Lung (tissue), 12 donors: ENCODE results near the gene MAST1. TPM values are rescaled to one million over a fixed set of nuclear protein-coding genes. Genes with fewer than 3 reads are reported as not detected.

Source experiments
- ATAC-seq: fragments of 200-7000 bp; cut with Tn5 transposase; one replicate; pipeline ENCODE4 v1.9.1; 2020; ENCODE audit warnings: moderate number of reproducible peaks; ENCODE audit not compliant: insufficient read depth, low FRiP score
- DNase-seq, 3 donors: peaks; one replicate each; pipeline ENCODE4 v3.0.0-alpha.2; 2013 to 2017
- H3K27ac ChIP-seq, 2 donors: one replicate each; pipeline ENCODE4 v1.5.1; 2013; ENCODE audit warnings: mild to moderate bottlenecking in 2 of 2, moderate library complexity in 2 of 2, control low read depth in 1 of 2, inconsistent platforms in 1 of 2, low read depth in 1 of 2, low read length in 1 of 2
- H3K27me3 ChIP-seq, 3 donors: one replicate each; pipeline ENCODE4 v1.5.1; 2013; ENCODE audit warnings: low read length in 2 of 3; ENCODE audit not compliant: control insufficient read depth in 3 of 3, insufficient read depth in 3 of 3
- H3K36me3 ChIP-seq, 4 donors: one replicate each; pipeline ENCODE4 v1.5.1; 2013; ENCODE audit warnings: low read length in 4 of 4, mild to moderate bottlenecking in 1 of 4, moderate library complexity in 1 of 4; ENCODE audit not compliant: control insufficient read depth in 4 of 4, insufficient read depth in 4 of 4
- H3K4me1 ChIP-seq, 5 donors: one replicate each; pipeline ENCODE4 v1.5.1; 2013; ENCODE audit warnings: low read length in 5 of 5, mild to moderate bottlenecking in 2 of 5, moderate library complexity in 1 of 5; ENCODE audit not compliant: control insufficient read depth in 5 of 5, insufficient read depth in 5 of 5
- H3K4me3 ChIP-seq: one replicate; pipeline ENCODE4 v1.5.1; 2013; ENCODE audit warnings: mild to moderate bottlenecking, control low read depth, moderate library complexity
- H3K9ac ChIP-seq, 2 donors: one replicate each; pipeline ENCODE4 v1.5.1; 2013; ENCODE audit warnings: low read length in 2 of 2, control low read depth in 1 of 2; ENCODE audit not compliant: insufficient read depth in 1 of 2
- H3K9me3 ChIP-seq, 4 donors: one replicate each; pipeline ENCODE4 v1.5.1; 2013; ENCODE audit warnings: low read length in 3 of 4, mild to moderate bottlenecking in 1 of 4, moderate library complexity in 1 of 4; ENCODE audit not compliant: control insufficient read depth in 4 of 4, insufficient read depth in 3 of 4
- CTCF ChIP-seq: IDR thresholded peaks from 2 replicates; pipeline ENCODE4 v1.5.1; 2012; ENCODE audit warnings: mild to moderate bottlenecking; ENCODE audit errors: control extremely low read depth, extremely low read depth
- WGBS, 2 donors: extraction: QIAGEN DNeasy Blood & Tissue Kit; methylation state at CpG; one replicate each; pipeline ENCODE4 v1.1.7; 2013; 5-methylcytosine and 5-hydroxymethylcytosine counted together
- polyA plus RNA-seq, 2 donors: library from polyadenylated mRNA; stranded (reverse); fragments of 200-250 nt; gene quantifications; one replicate each; pipeline ENCODE4 v1.2.1, GENCODE V29; 2013
- total RNA-seq, 2 donors: library from RNA; depleted of rRNA in 1 of 2; stranded (reverse); fragments of >200 nt in 1 of 2; gene quantifications; one replicate each; pipeline ENCODE4 v1.2.1, GENCODE V29; 2014 to 2021
- donor health status: control.
- donor health status: control.
- donor health status: Bipolar disorder and iron deficiency.
- donor health status: healthy.
- donor health status: DM: yes; HTN: yes; CAD: no.

MAST1 gene
- total and polyA plus RNA-seq, 4 donors: 0.08 to 0.88 (median 0.41) TPM

GRCh38 chr19:12880551-12881171 lies 42.3 kb downstream of the MAST1 start:
- Histone ChIP-seq H3K9me3 (peaks cover 0 to 9% (median 3%) of the 10 kb centered on the region in 4 donors), H3K27me3 (peaks cover 0 to 17% (median 14%) of the 10 kb centered on the region in 3 donors), H3K27ac (peak overlapping the region; percentile 83 to 87), H3K9ac (peak overlapping the region; percentile 53 to 63), H3K36me3 (peaks cover 0 to 13% (median 2%) of the 10 kb centered on the region in 4 donors), H3K4me3 (peak overlapping the region; percentile 63), H3K4me1 (peaks cover 0 to 14% (median 0%) of the 10 kb centered on the region in 5 donors)
- 14 to 15% methylated on average over 29 of the region's 29 CpGs for WGBS, 2 donors
- no peak for TF ChIP-seq CTCF
- DNase-seq: peak; percentile 35 to 41 (median 37)
- ATAC-seq: no peak

GRCh38 chr19:12881172-12881808 lies 43.0 kb downstream of the MAST1 start, which contains the start of gene DNASE2:
Gene DNASE2, minus strand, starts transcription at chr19:12881449. Its CDS starts 74 bp downstream, at chr19:12881375.
- peaks cover 0 to 17% (median 0%) of the 10 kb centered on the region in 5 donors for H3K4me1 ChIP-seq
- peaks cover 0 to 21% (median 14%) of the 10 kb centered on the region in 3 donors for H3K27me3 ChIP-seq
- H3K9me3 ChIP-seq: peaks cover 0 to 9% (median 3%) of the 10 kb centered on the region in 4 donors
- peak within 1 kb of the TSS; percentile 63 to 68 for H3K9ac ChIP-seq
- peak; percentile 89 for ATAC-seq
- 0 to 1% methylated on average over 33 to 38 of the region's 38 CpGs for WGBS, 2 donors
- peaks cover 0 to 8% (median 2%) of the 10 kb centered on the region in 4 donors for H3K36me3 ChIP-seq
- TF ChIP-seq CTCF: no peak
- peak; percentile 95 to 96 (median 95) for DNase-seq
- H3K4me3 ChIP-seq: peak within 1 kb of the TSS; percentile 63
- H3K27ac ChIP-seq: peak within 1 kb of the TSS; percentile 83 to 87

GRCh38 chr19:12882589-12882988 lies 44.3 kb downstream of the MAST1 start:
- no peak overlapping the region for H3K4me3 ChIP-seq
- H3K9me3 ChIP-seq: peaks cover 0 to 9% (median 3%) of the 10 kb centered on the region in 4 donors
- no peak for DNase-seq
- no peak for TF ChIP-seq CTCF
- 74 to 82% methylated on average over 3 of the region's 3 CpGs for WGBS, 2 donors
- no peak overlapping the region for H3K27ac ChIP-seq
- peaks cover 0 to 23% (median 14%) of the 10 kb centered on the region in 3 donors for H3K27me3 ChIP-seq
- peaks cover 0 to 17% (median 0%) of the 10 kb centered on the region in 5 donors for H3K4me1 ChIP-seq
- no peak for ATAC-seq
- peaks cover 0 to 8% (median 2%) of the 10 kb centered on the region in 4 donors for H3K36me3 ChIP-seq
- no peak overlapping the region for H3K9ac ChIP-seq
